Measurements from ENCODE around the gene INSYN1.

The INSYN1 gene

GRCh38 chr15:73771385-73772045, 18.4 kb upstream of the INSYN1 start:
- DNase-seq: no peak

GRCh38 chr15:73770050-73770449, 16.9 kb upstream of the INSYN1 start:
- DNase-seq: no peak

- no peak for DNase-seq
Observed at GRCh38 chr15:73767806-73768501, 14.8 kb upstream of the INSYN1 start.

- DNase-seq: no peak
Observed at GRCh38 chr15:73766598-73766997, 13.4 kb upstream of the INSYN1 start.

GRCh38 chr15:73765778-73766177, 12.6 kb upstream of the INSYN1 start:
- no peak for DNase-seq

- DNase-seq: no peak
Observed at GRCh38 chr15:73763931-73764330, 10.8 kb upstream of the INSYN1 start.

- no peak for DNase-seq
Observed at GRCh38 chr15:73760330-73761329, 7.5 kb upstream of the INSYN1 start.

GRCh38 chr15:73758461-73758860, 5.3 kb upstream of the INSYN1 start:
- no peak for DNase-seq

- no peak for DNase-seq
Observed at GRCh38 chr15:73757571-73757970, 4.4 kb upstream of the INSYN1 start.

- DNase-seq: no peak
Observed at GRCh38 chr15:73756947-73757513, 3.9 kb upstream of the INSYN1 start.

- DNase-seq: no peak
Observed at GRCh38 chr15:73756390-73756789, 3.2 kb upstream of the INSYN1 start.

- no peak for DNase-seq
Observed at GRCh38 chr15:73755946-73756345, 2.8 kb upstream of the INSYN1 start.

GRCh38 chr15:73755481-73755880, 2.3 kb upstream of the INSYN1 start:
- no peak for DNase-seq

- DNase-seq: no peak
Observed at GRCh38 chr15:73754461-73754860, 1.3 kb upstream of the INSYN1 start.

- DNase-seq: no peak
Observed at GRCh38 chr15:73752806-73753193, 351 bp downstream of the INSYN1 start.

- DNase-seq: no peak
Observed at GRCh38 chr15:73751899-73752805, 999 bp downstream of the INSYN1 start.

- DNase-seq: no peak
Observed at GRCh38 chr15:73751511-73751898, 1.6 kb downstream of the INSYN1 start.

GRCh38 chr15:73750951-73751350, 2.2 kb downstream of the INSYN1 start:
- DNase-seq: no peak

- DNase-seq: no peak
Observed at GRCh38 chr15:73750438-73750837, 2.7 kb downstream of the INSYN1 start.

- DNase-seq: no peak
Observed at GRCh38 chr15:73749971-73750370, 3.2 kb downstream of the INSYN1 start.

- DNase-seq: no peak
Observed at GRCh38 chr15:73749533-73749932, 3.6 kb downstream of the INSYN1 start.

- DNase-seq: no peak
Observed at GRCh38 chr15:73748730-73749129, 4.4 kb downstream of the INSYN1 start.
